Loucy (cell line): ENCODE measurements around the gene RGS3.

ENCODE experiments used
- H2AFZ ChIP-seq: fragments of 200-600 bp; sonication (generic); 2 replicates; pipeline ENCODE4 v1.6.0; 2016; ENCODE audit warnings: antibody characterized with exemption, mild to moderate bottlenecking, low read length, moderate library complexity
- H3F3A ChIP-seq: fragments of 200-600 bp; 2 replicates; pipeline ENCODE4 v1.6.0; 2016; ENCODE audit warnings: antibody characterized with exemption, low read depth, mild to moderate bottlenecking
- H3K27me3 ChIP-seq: fragments of 200-600 bp; sonication (generic); 2 replicates; pipeline ENCODE4 v1.6.1; 2014; ENCODE audit warnings: low read length, mild to moderate bottlenecking; ENCODE audit not compliant: insufficient read depth, poor library complexity, severe bottlenecking
- H3K36me3 ChIP-seq: fragments of 200-600 bp; sonication (generic); 2 replicates; pipeline ENCODE4 v1.6.1; 2016; ENCODE audit warnings: low read length; ENCODE audit not compliant: insufficient read depth
- H3K4me1 ChIP-seq: fragments of 200-600 bp; sonication (generic); 2 replicates; pipeline ENCODE4 v1.5.1; 2014; ENCODE audit warnings: low read length, mild to moderate bottlenecking; ENCODE audit not compliant: insufficient read depth, poor library complexity, severe bottlenecking
- H3K4me2 ChIP-seq: fragments of 200-600 bp; sonication (generic); 2 replicates; pipeline ENCODE4 v1.6.0; 2014; ENCODE audit warnings: antibody characterized with exemption, low read length, low read depth, mild to moderate bottlenecking; ENCODE audit not compliant: poor library complexity, severe bottlenecking
- H3K4me3 ChIP-seq: fragments of 200-600 bp; sonication (generic); 2 replicates; pipeline ENCODE4 v1.5.1; 2014; ENCODE audit warnings: low read length, mild to moderate bottlenecking, mixed read lengths; ENCODE audit not compliant: poor library complexity, severe bottlenecking
- H3K79me2 ChIP-seq: fragments of 200-600 bp; sonication (generic); 2 replicates; pipeline ENCODE4 v1.6.1; 2014; ENCODE audit warnings: low read length; ENCODE audit not compliant: insufficient read depth
- H3K9ac ChIP-seq: fragments of 200-600 bp; sonication (generic); 2 replicates; pipeline ENCODE4 v1.6.0; 2014; ENCODE audit warnings: mild to moderate bottlenecking, low read depth, low read length, moderate library complexity; ENCODE audit not compliant: poor library complexity, severe bottlenecking
- H3K9me2 ChIP-seq: fragments of 200-600 bp; sonication (generic); replicated peaks from 2 replicates; pipeline ENCODE4 v1.6.1; 2016; ENCODE audit warnings: low read depth, low read length, mixed read lengths
- H3K9me3 ChIP-seq: fragments of 200-600 bp; sonication (generic); 2 replicates; pipeline ENCODE4 v1.6.1; 2014; ENCODE audit warnings: mild to moderate bottlenecking, antibody characterized with exemption, low read length, low read depth; ENCODE audit not compliant: insufficient read depth
- H4K20me1 ChIP-seq: fragments of 200-600 bp; sonication (generic); 2 replicates; pipeline ENCODE4 v1.6.0; 2014; ENCODE audit warnings: antibody characterized with exemption, low read length, mild to moderate bottlenecking; ENCODE audit not compliant: insufficient read depth, poor library complexity, severe bottlenecking
- CTCF ChIP-seq: fragments of 200-600 bp; sonication (generic); conservative IDR thresholded peaks from 2 replicates; pipeline ENCODE4 v1.5.1; 2014; ENCODE audit warnings: mild to moderate bottlenecking, antibody characterized with exemption, low read length
- EZH2phosphoT487 ChIP-seq: fragments of 200-600 bp; IDR thresholded peaks from 2 replicates; pipeline ENCODE4 v1.6.1; 2018; ENCODE audit warnings: antibody characterized with exemption, mild to moderate bottlenecking, moderate library complexity, borderline replicate concordance

RGS3 gene

GRCh38 chr9:113612216-113612747, 148.8 kb downstream of the RGS3 start:
- no peak for TF ChIP-seq CTCF
- no peak for TF ChIP-seq EZH2phosphoT487
- no peak overlapping the region for H3K4me3 ChIP-seq
- no peaks in the 10 kb centered on the region for H3K36me3 ChIP-seq
- H3K27me3 ChIP-seq: no peaks in the 10 kb centered on the region
- H3K9ac ChIP-seq: no peak overlapping the region
- no peaks in the 10 kb centered on the region for H3K79me2 ChIP-seq
- H3F3A ChIP-seq: no peaks in the 10 kb centered on the region
- no peaks in the 10 kb centered on the region for H3K9me2 ChIP-seq
- H3K4me1 ChIP-seq: no peaks in the 10 kb centered on the region
- no peak overlapping the region for H3K4me2 ChIP-seq
- no peaks in the 10 kb centered on the region for H3K9me3 ChIP-seq
- no peaks in the 10 kb centered on the region for H4K20me1 ChIP-seq
- no peak overlapping the region for H2AFZ ChIP-seq

GRCh38 chr9:113612828-113613227, 149.3 kb downstream of the RGS3 start:
- no peaks in the 10 kb centered on the region for H3K9me3 ChIP-seq
- no peaks in the 10 kb centered on the region for H4K20me1 ChIP-seq
- H3K9me2 ChIP-seq: no peaks in the 10 kb centered on the region
- no peaks in the 10 kb centered on the region for H3K4me1 ChIP-seq
- no peaks in the 10 kb centered on the region for H3K27me3 ChIP-seq
- no peaks in the 10 kb centered on the region for H3F3A ChIP-seq
- H3K4me2 ChIP-seq: no peak overlapping the region
- H3K9ac ChIP-seq: no peak overlapping the region
- no peak for TF ChIP-seq EZH2phosphoT487
- no peak for TF ChIP-seq CTCF
- H2AFZ ChIP-seq: no peak overlapping the region
- H3K36me3 ChIP-seq: no peaks in the 10 kb centered on the region
- no peaks in the 10 kb centered on the region for H3K79me2 ChIP-seq
- H3K4me3 ChIP-seq: no peak overlapping the region

GRCh38 chr9:113613815-113614413, 150.4 kb downstream of the RGS3 start:
- H2AFZ ChIP-seq: no peak overlapping the region
- no peaks in the 10 kb centered on the region for H3K79me2 ChIP-seq
- no peak overlapping the region for H3K4me2 ChIP-seq
- H3K4me1 ChIP-seq: no peaks in the 10 kb centered on the region
- TF ChIP-seq EZH2phosphoT487 (no peak), CTCF (no peak)
- H3K9me2 ChIP-seq: no peaks in the 10 kb centered on the region
- H3K27me3 ChIP-seq: no peaks in the 10 kb centered on the region
- no peak overlapping the region for H3K4me3 ChIP-seq
- H3K9ac ChIP-seq: no peak overlapping the region
- H3F3A ChIP-seq: no peaks in the 10 kb centered on the region
- H3K36me3 ChIP-seq: no peaks in the 10 kb centered on the region
- no peaks in the 10 kb centered on the region for H4K20me1 ChIP-seq
- H3K9me3 ChIP-seq: no peaks in the 10 kb centered on the region
